HG02623 (cell line): ENCODE data around the gene KRTAP5-11.
"Not testable (repeated sequence)": the region's sequence is repeated elsewhere in the genome, so short reads cannot be mapped to it uniquely, and the experiment has no call there.

ENCODE experiments used
- ATAC-seq: cut with Tn5 transposase; IDR thresholded peaks from one replicate; pipeline ENCODE4 v1.9.1; 2021; ENCODE audit warnings: moderate library complexity; ENCODE audit not compliant: unreplicated experiment

Gene KRTAP5-11

GRCh38 chr11:71582309-71582895 lies at the start of gene KRTAP5-11:
KRTAP5-11 (minus strand) TSS chr11:71582875; CDS start chr11:71582837, 38 bp downstream.
- no peak for ATAC-seq

GRCh38 chr11:71631551-71631950 lies 48.9 kb upstream of the KRTAP5-11 start:
- ATAC-seq: not testable (repeated sequence)

GRCh38 chr11:71630071-71630470 lies 47.4 kb upstream of the KRTAP5-11 start:
- not testable (repeated sequence) for ATAC-seq

GRCh38 chr11:71628943-71629342 lies 46.3 kb upstream of the KRTAP5-11 start:
- ATAC-seq: not testable (repeated sequence)

- ATAC-seq: not testable (repeated sequence)
Observed at GRCh38 chr11:71623226-71623625, 40.6 kb upstream of the KRTAP5-11 start.

- ATAC-seq: not testable (repeated sequence)
Observed at GRCh38 chr11:71622561-71622960, 39.9 kb upstream of the KRTAP5-11 start.

- not testable (repeated sequence) for ATAC-seq
Observed at GRCh38 chr11:71615003-71615402, 32.3 kb upstream of the KRTAP5-11 start.

- not testable (repeated sequence) for ATAC-seq
Observed at GRCh38 chr11:71614366-71614917, 31.8 kb upstream of the KRTAP5-11 start.

GRCh38 chr11:71613931-71614330 lies 31.3 kb upstream of the KRTAP5-11 start:
- ATAC-seq: not testable (repeated sequence)

- not testable (repeated sequence) for ATAC-seq
Observed at GRCh38 chr11:71611218-71611910, 28.7 kb upstream of the KRTAP5-11 start.

GRCh38 chr11:71608272-71608671 lies 25.6 kb upstream of the KRTAP5-11 start:
- ATAC-seq: not testable (repeated sequence)

GRCh38 chr11:71607520-71608216 lies 25.0 kb upstream of the KRTAP5-11 start:
- not testable (repeated sequence) for ATAC-seq

- ATAC-seq: not testable (repeated sequence)
Observed at GRCh38 chr11:71606853-71607519, 24.3 kb upstream of the KRTAP5-11 start.

GRCh38 chr11:71604798-71605488 lies 22.3 kb upstream of the KRTAP5-11 start:
- not testable (repeated sequence) for ATAC-seq

- ATAC-seq: not testable (repeated sequence)
Observed at GRCh38 chr11:71603221-71603620, 20.5 kb upstream of the KRTAP5-11 start.

GRCh38 chr11:71589546-71589920 lies 6.9 kb upstream of the KRTAP5-11 start:
- ATAC-seq: not testable (repeated sequence)

- not testable (repeated sequence) for ATAC-seq
Observed at GRCh38 chr11:71588822-71589545, 6.3 kb upstream of the KRTAP5-11 start.

- not testable (repeated sequence) for ATAC-seq
Observed at GRCh38 chr11:71588314-71588713, 5.6 kb upstream of the KRTAP5-11 start.

GRCh38 chr11:71585673-71586072 lies 3.0 kb upstream of the KRTAP5-11 start:
- not testable (repeated sequence) for ATAC-seq

GRCh38 chr11:71582969-71583368 lies 294 bp upstream of the KRTAP5-11 start:
- ATAC-seq: not testable (repeated sequence)
